ENCODE measurements around the gene FLNC. TPM values are rescaled to one million over a fixed set of nuclear protein-coding genes. Genes with fewer than 3 reads are reported as not detected.

FLNC gene
- total and polyA plus RNA-seq, 2 donors from 2014 or later = 2.8 to 12.2 TPM

DNA sequence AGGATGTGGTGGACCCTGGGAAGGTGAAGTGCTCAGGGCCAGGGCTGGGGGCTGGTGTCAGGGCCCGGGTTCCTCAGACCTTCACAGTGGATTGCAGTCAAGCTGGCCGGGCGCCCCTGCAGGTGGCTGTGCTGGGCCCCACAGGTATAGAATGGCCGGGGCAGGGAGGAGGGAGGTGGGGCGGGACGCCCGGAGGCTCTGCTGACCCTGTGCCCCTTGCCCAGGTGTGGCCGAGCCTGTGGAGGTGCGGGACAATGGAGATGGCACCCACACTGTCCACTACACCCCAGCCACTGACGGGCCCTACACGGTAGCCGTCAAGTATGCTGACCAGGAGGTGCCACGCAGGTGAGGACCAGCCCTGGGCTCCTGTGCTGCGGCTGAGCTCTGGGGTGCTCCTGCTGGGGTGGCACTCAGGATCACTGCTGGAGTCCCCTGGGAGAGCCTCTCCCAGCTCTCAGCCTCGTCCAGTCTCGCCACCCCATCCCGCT is 17.6 kb downstream of the FLNC start:
- no peaks in the 10 kb centered on the region for H3K9me3 ChIP-seq (ENCODE audit: control insufficient read depth in 2 of 3, insufficient read depth in 1 of 3, low read length in 3 of 3)
- FAIRE-seq = no peak
- no peaks in the 10 kb centered on the region for H3K36me3 ChIP-seq (ENCODE audit: control insufficient read depth in 2 of 3, insufficient read depth in 3 of 3, low read length in 3 of 3)
- DNase-seq = peak in 1 of 5 donors; percentile 70
- TF ChIP-seq, protein P1, sequence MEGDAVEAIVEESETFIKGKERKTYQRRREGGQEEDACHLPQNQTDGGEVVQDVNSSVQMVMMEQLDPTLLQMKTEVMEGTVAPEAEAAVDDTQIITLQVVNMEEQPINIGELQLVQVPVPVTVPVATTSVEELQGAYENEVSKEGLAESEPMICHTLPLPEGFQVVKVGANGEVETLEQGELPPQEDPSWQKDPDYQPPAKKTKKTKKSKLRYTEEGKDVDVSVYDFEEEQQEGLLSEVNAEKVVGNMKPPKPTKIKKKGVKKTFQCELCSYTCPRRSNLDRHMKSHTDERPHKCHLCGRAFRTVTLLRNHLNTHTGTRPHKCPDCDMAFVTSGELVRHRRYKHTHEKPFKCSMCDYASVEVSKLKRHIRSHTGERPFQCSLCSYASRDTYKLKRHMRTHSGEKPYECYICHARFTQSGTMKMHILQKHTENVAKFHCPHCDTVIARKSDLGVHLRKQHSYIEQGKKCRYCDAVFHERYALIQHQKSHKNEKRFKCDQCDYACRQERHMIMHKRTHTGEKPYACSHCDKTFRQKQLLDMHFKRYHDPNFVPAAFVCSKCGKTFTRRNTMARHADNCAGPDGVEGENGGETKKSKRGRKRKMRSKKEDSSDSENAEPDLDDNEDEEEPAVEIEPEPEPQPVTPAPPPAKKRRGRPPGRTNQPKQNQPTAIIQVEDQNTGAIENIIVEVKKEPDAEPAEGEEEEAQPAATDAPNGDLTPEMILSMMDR (IDR thresholded peaks at IDR 0.05; ENCODE audit: borderline replicate concordance, extremely low read depth, insufficient read depth) = no peak
- no peak overlapping the region for H3K4me3 ChIP-seq (ENCODE audit: low read length in 3 of 3)
- H3K27me3 ChIP-seq (ENCODE audit: control insufficient read depth, insufficient read depth, low read length) = no peaks in the 10 kb centered on the region
- H3K9ac ChIP-seq (ENCODE audit: low read length in 3 of 3) = no peak overlapping the region
- H3K4me1 ChIP-seq (ENCODE audit: control insufficient read depth in 2 of 3, insufficient read depth in 2 of 3, low read depth in 1 of 3, low read length in 3 of 3) = peaks cover 0 to 5% (median 0%) of the 10 kb centered on the region in 3 donors
- intact Hi-C loops (cut with DNase I) = no loop called here
- no peak overlapping the region for H3K27ac ChIP-seq (ENCODE audit: low read depth in 2 of 2, low read length in 2 of 2)

DNA sequence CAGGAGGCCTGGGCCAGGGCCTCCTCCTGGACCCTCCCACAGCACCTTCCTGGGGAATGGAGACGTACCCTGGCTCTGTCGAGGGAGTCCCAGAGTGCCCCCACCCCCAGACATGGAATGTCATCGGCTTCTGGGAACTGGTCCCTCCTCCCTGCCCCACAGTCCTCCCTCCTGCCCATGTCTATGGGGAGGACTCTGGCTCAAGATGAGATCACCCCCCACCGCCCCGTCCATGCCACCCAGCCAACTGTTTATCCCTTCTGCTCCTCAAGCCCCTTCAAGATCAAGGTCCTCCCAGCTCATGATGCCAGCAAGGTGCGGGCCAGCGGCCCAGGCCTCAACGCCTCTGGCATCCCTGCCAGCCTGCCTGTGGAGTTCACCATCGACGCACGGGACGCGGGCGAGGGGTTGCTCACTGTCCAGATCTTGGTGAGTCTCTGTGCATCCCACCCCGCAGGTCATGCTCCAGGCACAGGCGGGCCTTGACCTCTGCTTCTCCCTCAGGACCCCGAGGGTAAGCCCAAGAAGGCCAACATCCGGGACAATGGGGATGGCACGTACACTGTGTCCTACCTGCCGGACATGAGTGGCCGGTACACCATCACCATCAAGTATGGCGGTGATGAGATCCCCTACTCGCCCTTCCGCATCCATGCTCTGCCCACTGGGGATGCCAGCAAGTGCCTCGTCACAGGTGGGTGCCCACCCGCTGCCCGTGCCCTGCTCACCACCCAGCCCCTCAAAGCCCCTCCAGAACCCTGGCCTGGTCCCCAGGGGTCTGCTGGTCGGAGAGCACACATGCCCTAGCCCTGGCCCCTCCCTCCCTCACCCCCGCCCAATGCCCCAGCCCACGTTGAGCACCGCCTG is 18.3 kb downstream of the FLNC start:
- TF ChIP-seq, protein P1 (IDR thresholded peaks at IDR 0.05; ENCODE audit: borderline replicate concordance, extremely low read depth, insufficient read depth) = no peak
- FAIRE-seq (no peak), DNase-seq (peak in 1 of 5 donors; percentile 52)
- Histone ChIP-seq H3K27me3 (ENCODE audit: control insufficient read depth, insufficient read depth, low read length) (no peaks in the 10 kb centered on the region), H3K9ac (ENCODE audit: low read length in 3 of 3) (no peak overlapping the region), H3K27ac (ENCODE audit: low read depth in 2 of 2, low read length in 2 of 2) (no peak overlapping the region), H3K36me3 (ENCODE audit: control insufficient read depth in 2 of 3, insufficient read depth in 3 of 3, low read length in 3 of 3) (no peaks in the 10 kb centered on the region), H3K4me1 (ENCODE audit: control insufficient read depth in 2 of 3, insufficient read depth in 2 of 3, low read depth in 1 of 3, low read length in 3 of 3) (peaks cover 0 to 5% (median 0%) of the 10 kb centered on the region in 3 donors), H3K9me3 (ENCODE audit: control insufficient read depth in 2 of 3, insufficient read depth in 1 of 3, low read length in 3 of 3) (no peaks in the 10 kb centered on the region), H3K4me3 (ENCODE audit: low read length in 3 of 3) (no peak overlapping the region)
- intact Hi-C loops (cut with DNase I) = no loop called here

DNA sequence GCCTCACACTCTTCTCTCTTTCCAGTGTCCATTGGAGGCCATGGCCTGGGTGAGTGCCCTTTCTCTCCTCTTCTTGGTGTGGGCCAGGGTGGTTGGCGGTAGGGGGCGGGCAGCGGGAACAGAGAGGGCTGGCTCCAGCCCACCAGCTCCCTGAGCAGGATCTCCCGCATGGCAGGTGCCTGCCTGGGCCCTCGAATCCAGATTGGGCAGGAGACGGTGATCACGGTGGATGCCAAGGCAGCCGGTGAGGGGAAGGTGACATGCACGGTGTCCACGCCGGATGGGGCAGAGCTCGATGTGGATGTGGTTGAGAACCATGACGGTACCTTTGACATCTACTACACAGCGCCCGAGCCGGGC is 18.9 kb downstream of the FLNC start:
- Histone ChIP-seq H3K4me3 (ENCODE audit: low read length in 3 of 3) (no peak overlapping the region), H3K27ac (ENCODE audit: low read depth in 2 of 2, low read length in 2 of 2) (no peak overlapping the region), H3K9ac (ENCODE audit: low read length in 3 of 3) (no peak overlapping the region), H3K9me3 (ENCODE audit: control insufficient read depth in 2 of 3, insufficient read depth in 1 of 3, low read length in 3 of 3) (no peaks in the 10 kb centered on the region), H3K4me1 (ENCODE audit: control insufficient read depth in 2 of 3, insufficient read depth in 2 of 3, low read depth in 1 of 3, low read length in 3 of 3) (peaks cover 0 to 5% (median 0%) of the 10 kb centered on the region in 3 donors), H3K27me3 (ENCODE audit: control insufficient read depth, insufficient read depth, low read length) (no peaks in the 10 kb centered on the region), H3K36me3 (ENCODE audit: control insufficient read depth in 2 of 3, insufficient read depth in 3 of 3, low read length in 3 of 3) (no peaks in the 10 kb centered on the region)
- FAIRE-seq (no peak), DNase-seq (no peak)
- TF ChIP-seq, protein P1 (IDR thresholded peaks at IDR 0.05; ENCODE audit: borderline replicate concordance, extremely low read depth, insufficient read depth) = no peak
- intact Hi-C loops (cut with DNase I) = no loop called here

All from kidney (tissue), 14 donors.